Gastrocnemius medialis (tissue), 4 donors: ENCODE data around the gene VAPB.

Experiments used
- POLR2A ChIP-seq, 2 donors: fragments of 450-650 bp; IDR thresholded peaks; one replicate each; pipeline ENCODE4 v1.6.1; 2017; ENCODE audit warnings: antibody characterized with exemption in 2 of 2, mild to moderate bottlenecking in 2 of 2, moderate library complexity in 2 of 2
- TF ChIP-seq, protein P1 (sequence below), 5 experiments: fragments of 450-650 bp in 3 of 5; fragments of 200-600 bp in 2 of 5; sonication (generic) in 2 of 5; IDR thresholded peaks in 4 of 5; conservative IDR thresholded peaks in 1 of 5; 1 replicate in 4 of 5; 2 replicates in 1 of 5; pipeline ENCODE4 v1.5.1; 2016 to 2019; ENCODE audit warnings: antibody characterized with exemption in 5 of 5, mild to moderate bottlenecking in 3 of 5, moderate library complexity in 3 of 5

DNA sequence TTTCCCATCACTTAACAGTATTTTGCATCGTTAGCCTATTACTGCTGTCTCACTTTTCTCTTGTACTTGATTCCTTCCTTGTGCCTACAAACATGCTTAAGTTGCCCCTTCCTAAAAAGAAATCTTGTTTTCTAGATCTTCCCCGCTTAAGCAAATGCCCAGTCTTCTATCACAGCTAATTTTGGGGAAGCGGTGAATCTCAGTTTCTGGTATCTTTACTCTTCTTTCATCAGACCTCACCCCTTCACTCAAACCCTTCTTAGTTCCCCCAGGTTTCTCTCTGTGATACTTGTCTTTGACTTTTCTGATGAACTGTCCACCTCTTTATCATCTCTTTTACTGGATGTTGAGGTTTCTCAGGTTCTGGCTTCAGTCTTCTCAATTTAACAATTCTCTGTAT is 14.2 kb downstream of the VAPB start:
- TF ChIP-seq, protein P1, sequence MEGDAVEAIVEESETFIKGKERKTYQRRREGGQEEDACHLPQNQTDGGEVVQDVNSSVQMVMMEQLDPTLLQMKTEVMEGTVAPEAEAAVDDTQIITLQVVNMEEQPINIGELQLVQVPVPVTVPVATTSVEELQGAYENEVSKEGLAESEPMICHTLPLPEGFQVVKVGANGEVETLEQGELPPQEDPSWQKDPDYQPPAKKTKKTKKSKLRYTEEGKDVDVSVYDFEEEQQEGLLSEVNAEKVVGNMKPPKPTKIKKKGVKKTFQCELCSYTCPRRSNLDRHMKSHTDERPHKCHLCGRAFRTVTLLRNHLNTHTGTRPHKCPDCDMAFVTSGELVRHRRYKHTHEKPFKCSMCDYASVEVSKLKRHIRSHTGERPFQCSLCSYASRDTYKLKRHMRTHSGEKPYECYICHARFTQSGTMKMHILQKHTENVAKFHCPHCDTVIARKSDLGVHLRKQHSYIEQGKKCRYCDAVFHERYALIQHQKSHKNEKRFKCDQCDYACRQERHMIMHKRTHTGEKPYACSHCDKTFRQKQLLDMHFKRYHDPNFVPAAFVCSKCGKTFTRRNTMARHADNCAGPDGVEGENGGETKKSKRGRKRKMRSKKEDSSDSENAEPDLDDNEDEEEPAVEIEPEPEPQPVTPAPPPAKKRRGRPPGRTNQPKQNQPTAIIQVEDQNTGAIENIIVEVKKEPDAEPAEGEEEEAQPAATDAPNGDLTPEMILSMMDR (IDR thresholded peaks at IDR 0.05 in 4 of 5, conservative IDR thresholded peaks at IDR 0.05 in 1 of 5) = no peak
- TF ChIP-seq POLR2A (IDR thresholded peaks at IDR 0.05) = no peak
